HepG2 (cell line): ENCODE measurements around the gene PITRM1. TPM values are rescaled to one million over a fixed set of nuclear protein-coding genes. Genes with fewer than 3 reads are reported as not detected.

Source experiments
- BCL3 ChIP-seq: sonication (generic); formaldehyde crosslinking; IDR thresholded peaks from 2 replicates; pipeline ENCODE4 v1.5.1; 2020; ENCODE audit warnings: mild to moderate bottlenecking, missing genetic modification reagents, moderate library complexity
- FOXJ3 ChIP-seq: sonication (generic); formaldehyde crosslinking; IDR thresholded peaks from 2 replicates; pipeline ENCODE4 v1.4.0; 2020; ENCODE audit warnings: missing genetic modification reagents, mild to moderate bottlenecking, borderline replicate concordance
- HCFC1 ChIP-seq: fragments of 150-350 bp; IDR thresholded peaks from 2 replicates; pipeline ENCODE4 v1.6.1; 2014; ENCODE audit warnings: low read depth, low read length
- KMT2A ChIP-seq: sonication (generic); formaldehyde crosslinking; IDR thresholded peaks from 2 replicates; pipeline ENCODE4 v1.4.0; 2020; ENCODE audit warnings: missing genetic modification reagents
- MLX ChIP-seq: IDR thresholded peaks from 2 replicates; pipeline ENCODE4 v1.6.1; 2016
- NR2C2 ChIP-seq: sonication (generic); formaldehyde crosslinking; IDR thresholded peaks from 2 replicates; pipeline ENCODE4 v1.4.0; 2020; ENCODE audit warnings: missing genetic modification reagents, mild to moderate bottlenecking, moderate library complexity, borderline replicate concordance
- PRDM15 ChIP-seq: sonication (generic); formaldehyde crosslinking; IDR thresholded peaks from 2 replicates; pipeline ENCODE4 v1.4.0; 2020; ENCODE audit warnings: missing genetic modification reagents
- SIN3B ChIP-seq: fragments of 150-350 bp; IDR thresholded peaks from 2 replicates; pipeline ENCODE4 v1.6.1; 2014; ENCODE audit warnings: low read length
- TFAP4 ChIP-seq: sonication (generic); IDR thresholded peaks from 2 replicates; pipeline ENCODE4 v1.6.1; 2016; ENCODE audit warnings: low read depth, borderline replicate concordance
- ZFP90 ChIP-seq: sonication (generic); formaldehyde crosslinking; IDR thresholded peaks from 2 replicates; pipeline ENCODE4 v1.8.0; 2022; ENCODE audit warnings: missing genetic modification reagents, mild to moderate bottlenecking, inconsistent platforms, borderline replicate concordance
- ZFYVE20 ChIP-seq: sonication (generic); formaldehyde crosslinking; IDR thresholded peaks from 2 replicates; pipeline ENCODE4 v1.8.0; 2023; ENCODE audit warnings: low read depth, mild to moderate bottlenecking, moderate library complexity, missing genetic modification reagents, borderline replicate concordance
- ZKSCAN5 ChIP-seq: sonication (generic); formaldehyde crosslinking; IDR thresholded peaks from 2 replicates; pipeline ENCODE4 v1.5.1; 2020; ENCODE audit warnings: mild to moderate bottlenecking, missing genetic modification reagents
- ZNF572 ChIP-seq: sonication (generic); formaldehyde crosslinking; IDR thresholded peaks from 2 replicates; pipeline ENCODE4 v1.5.1; 2020; ENCODE audit warnings: mild to moderate bottlenecking, missing genetic modification reagents
- ZNF574 ChIP-seq: sonication (generic); formaldehyde crosslinking; IDR thresholded peaks from 2 replicates; pipeline ENCODE4 v1.4.0; 2020; ENCODE audit warnings: missing genetic modification reagents
- ZNF687 ChIP-seq: sonication (generic); formaldehyde crosslinking; IDR thresholded peaks from 2 replicates; pipeline ENCODE4 v1.5.1; 2020; ENCODE audit warnings: mild to moderate bottlenecking, missing genetic modification reagents, moderate library complexity
- polyA plus RNA-seq, 8 experiments: library from polyadenylated mRNA; depleted of rRNA in 3 of 8; stranded (reverse) in 7 of 8; unstranded in 1 of 8; fragments of >200 nt; fragmentation: Illumina TruSeq in 4 of 8; extraction: Trizol in 4 of 8; gene quantifications; 2 replicates each; pipeline versions ENCODE4 v1.2.1 to v1.2.3, GENCODE V29; 2011 to 2016; ENCODE audit warnings: low read depth in 4 of 8, missing spikeins in 1 of 8, mixed read lengths in 1 of 8; ENCODE audit not compliant: insufficient read depth in 1 of 8
- total RNA-seq, 5 experiments: library from RNA; depleted of rRNA; stranded (reverse); fragments of >200 nt; fragmentation: Illumina TruSeq; extraction: Trizol; gene quantifications; 2 replicates each; pipeline ENCODE4 v1.2.3, GENCODE V29; 2016; ENCODE audit warnings: low read depth in 1 of 5

The PITRM1 gene
- total and polyA plus RNA-seq, 2 of the 13 experiments (the other 11 are each of a cell fraction or from before 2014, with no cell fraction given) = 16.4 to 29.0 TPM

GRCh38 chr10:3197348-3198003 lies 24.9 kb upstream of the PITRM1 start (continued):
- TF ChIP-seq PRDM15 (CRISPR knock-in tag) (no peak), FOXJ3 (CRISPR knock-in tag) (no peak), ZNF574 (CRISPR knock-in tag) (peak; percentile 47; the same call in 1 of the 2 replicates), TFAP4 (peak; percentile 13; the same call in 1 of the 2 replicates), SIN3B (no peak), HCFC1 (no peak), ZKSCAN5 (no peak), BCL3 (CRISPR knock-in tag) (no peak), NR2C2 (CRISPR knock-in tag) (no peak), ZNF572 (no peak), KMT2A (CRISPR knock-in tag) (no peak), ZFYVE20 (CRISPR knock-in tag) (no peak), MLX (CRISPR knock-in tag) (no peak), ZFP90 (no peak), ZNF687 (CRISPR knock-in tag) (peak; percentile 41; the same call in 1 of the 2 replicates)
